Stimulated activated CD4-positive, alpha-beta T cell treated with anti-CD3 and anti-CD28 coated beads, Interleukin-1b, Interleukin-23, amount 100 ng/mL, for 48 hours (primary cell): ENCODE measurements around the gene CCDC201.
"Not testable (repeated sequence)": the region's sequence is repeated elsewhere in the genome, so short reads cannot be mapped to it uniquely, and the experiment has no call there.

Source experiments
- DNase-seq: peaks from one replicate; pipeline ENCODE4 v3.0.0-alpha.2; 2020

The CCDC201 gene

GRCh38 chr7:45872116-45873034 is 507 bp downstream of the CCDC201 start:
- no peak for DNase-seq

GRCh38 chr7:45869426-45869825 is 3.5 kb downstream of the CCDC201 start:
- DNase-seq = no peak

GRCh38 chr7:45867471-45867870 is 5.4 kb downstream of the CCDC201 start:
- no peak for DNase-seq

GRCh38 chr7:45865594-45866410 is 7.1 kb downstream of the CCDC201 start:
- no peak for DNase-seq

DNA sequence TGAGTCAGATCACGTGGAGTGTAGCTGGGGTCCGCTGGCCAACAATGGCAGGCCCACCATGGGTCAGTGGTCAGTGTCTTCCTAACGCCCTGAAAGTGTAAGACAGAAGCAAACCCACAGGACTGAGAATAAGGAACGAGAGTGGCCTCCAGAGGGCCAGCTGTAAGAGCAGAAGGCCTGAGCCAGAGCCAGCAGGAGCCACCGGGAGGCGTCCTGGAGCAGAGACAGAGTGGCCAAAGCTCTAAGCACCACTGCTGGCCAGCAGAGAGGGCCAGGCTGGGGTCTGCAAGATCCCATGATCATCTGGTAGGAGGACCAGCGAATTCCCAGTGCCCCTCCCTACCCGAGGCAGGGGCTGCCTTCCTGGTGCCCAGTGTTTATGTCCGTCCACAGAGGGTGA is 9.2 kb downstream of the CCDC201 start:
- no peak for DNase-seq

DNA sequence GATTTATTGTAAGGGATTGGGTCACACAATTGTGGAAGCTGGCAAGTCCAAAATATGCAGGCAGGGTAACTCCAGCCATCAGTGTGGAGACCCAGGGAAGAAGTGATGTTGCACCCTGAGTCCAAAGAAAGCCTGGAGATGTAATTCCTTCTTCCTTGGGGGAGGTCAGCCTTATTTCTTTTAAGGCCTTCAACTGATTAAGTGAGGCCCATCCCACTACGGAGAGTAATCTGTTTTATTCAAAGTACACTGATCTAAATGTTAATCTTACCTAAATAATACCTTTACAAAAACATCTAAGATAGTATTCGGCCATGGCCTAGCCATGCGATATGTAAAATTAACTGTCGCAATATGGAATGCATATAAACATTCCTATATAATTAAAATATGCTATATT is 16.0 kb downstream of the CCDC201 start:
- not testable (repeated sequence) for DNase-seq

GRCh38 chr7:45855680-45856079 is 17.2 kb downstream of the CCDC201 start:
- not testable (repeated sequence) for DNase-seq

GRCh38 chr7:45853491-45853890 is 19.4 kb downstream of the CCDC201 start:
- DNase-seq = not testable (repeated sequence)

DNA sequence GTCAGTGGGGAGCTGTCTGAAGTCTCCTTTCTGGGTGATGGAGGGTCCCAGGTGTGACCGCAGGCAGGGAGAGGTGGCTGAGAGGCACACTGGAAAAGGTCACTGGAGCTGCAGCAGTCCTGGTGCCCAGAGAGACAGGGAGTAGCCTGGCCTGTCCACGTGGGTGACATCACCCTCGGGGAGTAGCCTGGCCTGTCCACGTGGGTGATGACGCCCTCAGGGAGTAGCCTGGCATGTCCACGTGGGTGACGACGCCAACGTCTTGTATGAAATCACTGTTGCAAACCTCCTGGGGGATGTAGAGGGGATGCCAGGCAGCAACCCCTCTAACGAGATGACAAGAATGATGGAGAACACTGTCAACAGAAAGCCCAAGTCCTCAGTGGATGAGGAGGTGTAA is 19.9 kb downstream of the CCDC201 start:
- not testable (repeated sequence) for DNase-seq

GRCh38 chr7:45848734-45849133 is 24.1 kb downstream of the CCDC201 start:
- not testable (repeated sequence) for DNase-seq

DNA sequence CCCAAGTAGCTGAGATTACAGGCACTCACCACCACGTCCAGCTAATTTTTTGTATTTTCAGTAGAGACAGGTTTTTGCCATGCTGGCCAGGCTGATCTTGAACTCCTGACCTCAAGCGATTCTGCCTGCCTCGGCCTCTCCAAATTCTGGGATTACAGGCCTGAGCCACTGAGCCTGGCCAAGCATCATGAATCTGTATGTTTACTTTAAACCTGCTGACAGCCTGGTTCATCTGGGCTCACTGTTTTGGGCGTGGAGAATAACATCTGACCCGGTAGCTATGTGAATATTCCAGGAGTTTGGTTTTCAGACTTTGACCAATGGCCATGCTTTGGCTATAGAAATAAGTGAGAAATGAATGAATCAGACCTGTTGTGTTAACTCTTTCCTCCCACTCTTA is 26.3 kb downstream of the CCDC201 start:
- not testable (repeated sequence) for DNase-seq

DNA sequence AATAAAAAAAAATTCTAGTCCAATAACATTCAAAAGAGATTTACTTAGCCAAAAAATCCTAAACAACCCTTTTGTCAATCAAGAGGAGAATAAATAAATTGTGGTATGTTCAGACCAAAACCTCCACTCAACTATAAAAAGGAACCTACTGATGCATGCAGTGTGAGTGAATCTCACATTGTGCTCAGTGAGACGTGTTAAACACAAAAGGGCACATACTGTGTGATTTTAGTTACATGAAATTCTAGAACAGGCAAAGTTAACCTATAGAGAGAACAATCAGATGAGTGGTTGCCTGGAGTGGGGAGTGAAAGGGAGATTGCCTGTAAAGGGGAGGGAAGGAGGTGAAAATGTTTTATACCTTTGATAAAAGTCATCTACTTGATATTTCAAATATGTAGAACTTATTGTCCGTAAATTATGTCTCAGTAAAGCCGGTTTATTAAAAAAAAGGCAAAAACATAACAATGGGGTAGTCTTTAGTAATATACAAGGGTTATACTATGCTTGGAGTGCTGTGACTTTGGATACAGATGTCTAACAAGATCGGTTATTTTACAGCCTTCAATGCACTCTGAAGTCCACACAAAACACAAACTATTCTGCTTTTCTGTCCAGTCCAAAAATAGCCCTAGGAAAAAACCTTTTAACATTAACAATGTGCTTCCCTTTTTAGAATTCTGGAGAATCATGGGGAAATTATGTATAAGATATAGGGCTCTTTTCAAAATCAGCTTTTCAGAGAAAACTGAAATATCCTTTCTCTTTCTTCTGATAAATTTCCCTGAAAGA is 30.8 kb downstream of the CCDC201 start:
- DNase-seq = not testable (repeated sequence)

GRCh38 chr7:45838852-45839251 is 34.0 kb downstream of the CCDC201 start:
- DNase-seq = not testable (repeated sequence)

- not testable (repeated sequence) for DNase-seq
Measured at GRCh38 chr7:45832433-45833177, 40.3 kb downstream of the CCDC201 start.

DNA sequence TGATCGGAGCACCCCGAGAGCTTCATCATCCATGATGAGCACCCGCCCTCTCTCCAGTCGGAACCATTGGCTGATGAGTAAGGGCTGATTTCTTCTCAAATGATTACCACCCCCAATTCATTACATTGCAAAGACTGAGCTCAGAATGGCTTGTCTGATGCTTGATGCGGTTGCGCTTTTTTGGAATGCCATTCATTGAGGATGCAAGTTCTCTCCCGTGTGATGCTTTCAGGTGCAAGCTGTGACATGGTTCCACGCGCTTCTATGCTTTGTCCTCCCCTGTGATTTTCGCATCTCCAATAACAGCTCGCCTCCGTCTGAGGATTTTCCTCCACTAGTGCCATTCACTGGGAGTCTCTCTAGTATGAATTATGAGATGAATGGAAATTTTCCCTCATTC is 43.0 kb downstream of the CCDC201 start:
- DNase-seq = not testable (repeated sequence)

DNA sequence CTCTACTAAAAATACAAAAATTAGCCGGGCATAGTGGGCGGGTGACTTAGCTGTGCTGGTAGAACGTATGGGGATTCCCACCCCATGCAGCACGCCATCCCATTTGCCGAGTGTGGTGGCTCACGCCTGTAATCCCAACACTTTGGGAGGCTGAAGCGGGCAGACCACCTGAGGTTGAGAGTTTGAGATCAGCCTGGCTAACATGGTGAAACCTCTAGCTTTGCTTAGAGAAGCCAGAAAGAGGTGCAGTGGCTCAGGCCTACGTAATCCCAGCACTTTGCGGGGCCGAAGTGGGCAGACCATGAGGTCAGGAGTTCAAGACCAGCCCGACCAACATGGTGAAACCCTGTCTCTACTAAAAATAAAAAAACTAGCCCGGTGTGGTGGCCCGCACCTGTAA is 45.2 kb downstream of the CCDC201 start:
- not testable (repeated sequence) for DNase-seq

- not testable (repeated sequence) for DNase-seq
Measured at GRCh38 chr7:45826550-45826949, 46.3 kb downstream of the CCDC201 start.

- not testable (repeated sequence) for DNase-seq
Measured at GRCh38 chr7:45818763-45819162, 54.1 kb downstream of the CCDC201 start.

- DNase-seq = not testable (repeated sequence)
Measured at GRCh38 chr7:45817913-45818312, 55.0 kb downstream of the CCDC201 start.

DNA sequence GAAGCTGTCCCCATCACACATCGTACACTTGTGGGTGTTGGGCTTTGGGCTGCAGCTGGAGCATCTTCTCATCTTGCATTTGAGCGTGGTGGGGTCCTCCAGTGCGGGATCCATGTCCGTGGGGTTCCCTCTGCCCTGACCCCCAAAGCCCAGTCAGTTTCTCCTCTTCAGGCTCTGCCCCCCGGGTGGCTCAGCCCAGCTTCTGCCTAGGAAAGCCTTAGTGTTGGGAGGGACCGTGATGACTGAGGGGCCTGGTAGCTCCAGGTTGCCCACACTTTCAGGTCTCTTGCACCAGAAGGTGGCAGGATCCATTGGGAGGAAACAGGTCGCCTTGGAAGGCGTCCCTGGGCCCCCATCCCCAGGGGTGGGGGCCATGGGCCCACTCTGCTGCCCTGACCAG is 55.9 kb downstream of the CCDC201 start:
- DNase-seq = not testable (repeated sequence)

DNA sequence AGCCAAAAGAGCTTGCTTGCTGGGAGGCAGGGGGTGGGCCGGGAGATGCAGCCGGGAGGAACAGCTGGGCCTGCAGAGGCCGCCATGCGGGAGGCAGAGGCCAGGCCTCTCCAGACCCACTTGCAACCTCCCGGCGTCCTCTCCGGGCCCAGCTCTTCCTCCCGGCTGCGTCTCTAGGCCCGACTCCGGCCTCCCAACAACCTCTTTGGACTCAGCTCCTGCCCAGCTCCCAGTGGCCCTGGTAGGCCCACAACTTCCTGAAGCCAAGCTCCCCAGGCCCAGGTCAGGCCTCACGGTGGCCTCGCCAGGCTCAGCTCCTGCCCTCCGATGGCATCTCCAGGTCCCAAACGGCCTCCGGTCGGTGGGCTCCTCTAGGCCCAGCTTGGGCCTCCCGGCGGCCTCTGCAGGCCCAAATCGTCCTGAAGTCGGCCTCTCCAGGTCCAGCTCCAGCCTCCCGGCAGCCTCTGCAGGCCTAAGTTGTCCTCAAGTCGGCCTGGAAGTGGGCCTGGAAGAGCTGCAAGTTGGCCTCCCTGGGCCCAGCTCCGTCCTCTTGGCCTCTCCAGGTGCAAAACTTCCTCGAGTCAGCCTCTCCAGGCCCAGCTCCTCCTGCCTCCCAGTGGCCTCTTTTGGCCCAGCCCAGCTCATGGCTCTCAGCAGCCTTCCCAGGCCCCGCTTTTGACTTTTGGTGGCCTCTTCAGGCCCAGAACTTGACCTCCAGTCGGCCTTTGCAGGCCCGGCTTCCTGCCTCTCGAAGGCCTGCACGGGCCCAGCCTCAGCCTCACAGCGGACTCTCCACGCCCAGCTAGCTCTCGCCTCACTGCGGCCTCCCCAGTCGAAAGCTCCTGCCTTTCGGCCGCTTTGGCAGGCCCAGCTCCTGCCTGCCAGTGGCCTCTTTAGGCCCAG is 58.4 kb downstream of the CCDC201 start:
- DNase-seq = not testable (repeated sequence)
